ENCODE data around the gene IL3. TPM values are rescaled to one million over a fixed set of nuclear protein-coding genes. Genes with fewer than 3 reads are reported as not detected.

IL3 gene
- total and polyA plus RNA-seq, 2 donors (not counting 1 experiment from before 2014, with no cell fraction given) = not detected

- no peak overlapping the region for H3K4me3 Mint-ChIP-seq
- TF ChIP-seq, protein P1, sequence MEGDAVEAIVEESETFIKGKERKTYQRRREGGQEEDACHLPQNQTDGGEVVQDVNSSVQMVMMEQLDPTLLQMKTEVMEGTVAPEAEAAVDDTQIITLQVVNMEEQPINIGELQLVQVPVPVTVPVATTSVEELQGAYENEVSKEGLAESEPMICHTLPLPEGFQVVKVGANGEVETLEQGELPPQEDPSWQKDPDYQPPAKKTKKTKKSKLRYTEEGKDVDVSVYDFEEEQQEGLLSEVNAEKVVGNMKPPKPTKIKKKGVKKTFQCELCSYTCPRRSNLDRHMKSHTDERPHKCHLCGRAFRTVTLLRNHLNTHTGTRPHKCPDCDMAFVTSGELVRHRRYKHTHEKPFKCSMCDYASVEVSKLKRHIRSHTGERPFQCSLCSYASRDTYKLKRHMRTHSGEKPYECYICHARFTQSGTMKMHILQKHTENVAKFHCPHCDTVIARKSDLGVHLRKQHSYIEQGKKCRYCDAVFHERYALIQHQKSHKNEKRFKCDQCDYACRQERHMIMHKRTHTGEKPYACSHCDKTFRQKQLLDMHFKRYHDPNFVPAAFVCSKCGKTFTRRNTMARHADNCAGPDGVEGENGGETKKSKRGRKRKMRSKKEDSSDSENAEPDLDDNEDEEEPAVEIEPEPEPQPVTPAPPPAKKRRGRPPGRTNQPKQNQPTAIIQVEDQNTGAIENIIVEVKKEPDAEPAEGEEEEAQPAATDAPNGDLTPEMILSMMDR (IDR thresholded peaks at IDR 0.05) = no peak
- no peak for TF ChIP-seq EZH2 (IDR thresholded peaks at IDR 0.05; ENCODE audit: borderline replicate concordance, insufficient read depth, low read depth, low read length, poor library complexity, severe bottlenecking)
- no peaks in the 10 kb centered on the region for H3K9me3 Mint-ChIP-seq (ENCODE audit: insufficient read depth)
- WGBS (ENCODE audit: insufficient coverage) = 0% methylated on average over 1 of the region's 4 CpGs
- peaks cover 6 to 11% of the 10 kb centered on the region in 2 donors for H3K4me1 ChIP-seq (ENCODE audit: control insufficient read depth in 2 of 2, insufficient read depth in 2 of 2, low read length in 2 of 2)
- no peaks in the 10 kb centered on the region for H3K36me3 ChIP-seq (replicated peaks in 1 of 2; ENCODE audit: control extremely low read depth in 1 of 2, control insufficient read depth in 1 of 2, extremely low read depth in 1 of 2, insufficient read depth in 2 of 2, low read length in 1 of 2)
- ChIA-PET POLR2A (no interaction called here), CTCF (interaction anchor here (2.6 kb wide), 1 partner anchor 9 kb away, joined by 9 read pairs; no protein-coding TSS in a partner anchor)
- peaks cover 12% of the 10 kb centered on the region for H3K4me1 Mint-ChIP-seq
- peaks cover 67% of the 10 kb centered on the region for H3K27me3 Mint-ChIP-seq
- H3K27ac Mint-ChIP-seq = no peak overlapping the region
- no peaks in the 10 kb centered on the region for H4K20me1 ChIP-seq (ENCODE audit: control insufficient read depth, insufficient read depth, low read length, poor library complexity, severe bottlenecking)
- ATAC-seq (ENCODE audit: low read depth) (no peak), DNase-seq (no peak)
- H3K4me3 ChIP-seq (ENCODE audit: control extremely low read depth in 1 of 5, extremely low read depth in 1 of 5, insufficient read depth in 1 of 5, low read depth in 2 of 5, low read length in 4 of 5) = no peak overlapping the region
- peaks cover 0 to 3% (median 0%) of the 10 kb centered on the region in 3 donors for H3K9me3 ChIP-seq (ENCODE audit: control extremely low read depth in 1 of 3, control insufficient read depth in 2 of 3, insufficient read depth in 1 of 3, low read length in 2 of 3)
- no peak overlapping the region for H3K27ac ChIP-seq (ENCODE audit: low read length in 2 of 2)
- H3K27me3 ChIP-seq (replicated peaks in 1 of 4; ENCODE audit: control extremely low read depth in 1 of 4, control insufficient read depth in 3 of 4, insufficient read depth in 4 of 4, low read length in 3 of 4) = peaks cover 0 to 37% (median 14%) of the 10 kb centered on the region in 4 experiments
- no peaks in the 10 kb centered on the region for H3K79me2 ChIP-seq (ENCODE audit: control insufficient read depth, insufficient read depth, low read length)
- intact Hi-C loops (cut with micrococcal nuclease) = no loop called here
- no peak overlapping the region for H3K9ac ChIP-seq (ENCODE audit: low read length)
- H2AFZ ChIP-seq (ENCODE audit: insufficient read depth, low read depth, low read length, poor library complexity, severe bottlenecking) = no peak overlapping the region
- H3K4me2 ChIP-seq (replicated peaks; ENCODE audit: low read depth, low read length, poor library complexity, severe bottlenecking) = no peak overlapping the region
These were observed 43.1 kb upstream of the IL3 start for GRCh38 chr5:132017316-132017715.

DNA sequence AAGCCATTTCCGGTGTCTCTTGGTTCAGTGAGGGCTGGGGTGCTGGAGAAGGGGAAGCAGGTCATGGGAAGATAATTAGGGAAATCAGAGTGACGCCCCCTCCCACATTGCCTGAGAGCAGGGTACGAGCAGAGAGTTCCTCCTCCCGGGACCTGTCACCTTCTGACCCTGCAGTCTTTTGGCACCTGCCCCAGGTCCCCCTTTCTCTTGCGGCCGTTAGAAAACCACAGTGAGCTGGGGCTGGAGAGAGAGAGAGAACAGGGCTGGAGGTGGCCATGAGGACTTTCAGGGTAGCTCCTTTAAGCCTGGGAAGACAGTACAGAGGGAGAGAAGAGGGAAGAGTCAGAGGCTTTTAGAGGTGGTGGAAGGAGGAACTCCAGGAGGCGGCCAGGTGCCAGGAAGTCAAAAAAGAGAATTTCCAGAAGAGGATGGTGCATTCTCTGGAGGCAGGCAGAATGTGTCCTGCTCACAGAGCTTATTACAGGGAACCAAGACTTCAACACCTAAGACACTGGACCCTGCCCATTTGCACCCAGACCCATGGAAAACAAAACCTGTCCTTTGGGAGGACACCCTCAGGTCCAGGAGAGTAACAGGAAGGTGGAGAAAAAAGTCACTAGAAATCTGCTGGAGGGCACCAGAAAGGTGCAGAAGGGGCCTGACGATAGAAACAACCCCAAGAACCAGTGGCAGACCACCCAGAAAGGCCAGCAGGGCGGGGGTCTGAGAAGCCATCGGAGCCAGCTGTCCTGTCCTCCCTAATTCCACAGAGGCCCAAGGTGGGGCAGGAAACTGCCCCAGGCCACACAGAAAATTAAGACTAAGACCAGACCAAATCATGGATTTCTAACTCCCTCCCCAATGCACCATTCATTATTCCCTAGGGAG is 42.5 kb upstream of the IL3 start:
- TF ChIP-seq, protein P1 (IDR thresholded peaks at IDR 0.05) = no peak
- no peak for TF ChIP-seq EZH2 (IDR thresholded peaks at IDR 0.05; ENCODE audit: borderline replicate concordance, insufficient read depth, low read depth, low read length, poor library complexity, severe bottlenecking)
- Histone ChIP-seq H3K79me2 (ENCODE audit: control insufficient read depth, insufficient read depth, low read length) (no peaks in the 10 kb centered on the region), H3K9me3 (ENCODE audit: control extremely low read depth in 1 of 3, control insufficient read depth in 2 of 3, insufficient read depth in 1 of 3, low read length in 2 of 3) (no peaks in the 10 kb centered on the region), H3K4me1 (ENCODE audit: control insufficient read depth in 2 of 2, insufficient read depth in 2 of 2, low read length in 2 of 2) (peaks cover 6 to 11% of the 10 kb centered on the region in 2 donors), H3K4me3 (ENCODE audit: control extremely low read depth in 1 of 5, extremely low read depth in 1 of 5, insufficient read depth in 1 of 5, low read depth in 2 of 5, low read length in 4 of 5) (no peak overlapping the region), H3K36me3 (replicated peaks in 1 of 2; ENCODE audit: control extremely low read depth in 1 of 2, control insufficient read depth in 1 of 2, extremely low read depth in 1 of 2, insufficient read depth in 2 of 2, low read length in 1 of 2) (no peaks in the 10 kb centered on the region), H3K4me2 (replicated peaks; ENCODE audit: low read depth, low read length, poor library complexity, severe bottlenecking) (no peak overlapping the region), H3K27ac (ENCODE audit: low read length in 2 of 2) (no peak overlapping the region), H2AFZ (ENCODE audit: insufficient read depth, low read depth, low read length, poor library complexity, severe bottlenecking) (no peak overlapping the region), H4K20me1 (ENCODE audit: control insufficient read depth, insufficient read depth, low read length, poor library complexity, severe bottlenecking) (no peaks in the 10 kb centered on the region), H3K27me3 (replicated peaks in 1 of 4; ENCODE audit: control extremely low read depth in 1 of 4, control insufficient read depth in 3 of 4, insufficient read depth in 4 of 4, low read length in 3 of 4) (peaks cover 0 to 31% (median 12%) of the 10 kb centered on the region in 4 experiments), H3K9ac (ENCODE audit: low read length) (no peak overlapping the region)
- Mint-ChIP-seq H3K27ac (no peak overlapping the region), H3K27me3 (peaks cover 60% of the 10 kb centered on the region), H3K9me3 (ENCODE audit: insufficient read depth) (no peaks in the 10 kb centered on the region), H3K4me1 (peaks cover 12% of the 10 kb centered on the region), H3K4me3 (no peak overlapping the region)
- ChIA-PET POLR2A (no interaction called here), CTCF (interaction anchor here (2.6 kb wide), 1 partner anchor 10 kb away, joined by 9 read pairs; no protein-coding TSS in a partner anchor)
- no peak for ATAC-seq (ENCODE audit: low read depth)
- intact Hi-C loops (cut with micrococcal nuclease) = no loop called here
- 70% methylated on average over 2 of the region's 10 CpGs for WGBS (ENCODE audit: insufficient coverage)
- no peak for DNase-seq

All from B cell (primary cell).